HG03565 (cell line): ENCODE data around the gene LRP11.
"Not testable (repeated sequence)": the region's sequence is repeated elsewhere in the genome, so short reads cannot be mapped to it uniquely, and the experiment has no call there.

ENCODE experiments used
- ATAC-seq: cut with Tn5 transposase; IDR thresholded peaks from one replicate; pipeline ENCODE4 v1.9.1; 2021; ENCODE audit warnings: mild to moderate bottlenecking, moderate library complexity; ENCODE audit not compliant: unreplicated experiment

Gene LRP11, protein sequence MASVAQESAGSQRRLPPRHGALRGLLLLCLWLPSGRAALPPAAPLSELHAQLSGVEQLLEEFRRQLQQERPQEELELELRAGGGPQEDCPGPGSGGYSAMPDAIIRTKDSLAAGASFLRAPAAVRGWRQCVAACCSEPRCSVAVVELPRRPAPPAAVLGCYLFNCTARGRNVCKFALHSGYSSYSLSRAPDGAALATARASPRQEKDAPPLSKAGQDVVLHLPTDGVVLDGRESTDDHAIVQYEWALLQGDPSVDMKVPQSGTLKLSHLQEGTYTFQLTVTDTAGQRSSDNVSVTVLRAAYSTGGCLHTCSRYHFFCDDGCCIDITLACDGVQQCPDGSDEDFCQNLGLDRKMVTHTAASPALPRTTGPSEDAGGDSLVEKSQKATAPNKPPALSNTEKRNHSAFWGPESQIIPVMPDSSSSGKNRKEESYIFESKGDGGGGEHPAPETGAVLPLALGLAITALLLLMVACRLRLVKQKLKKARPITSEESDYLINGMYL

DNA sequence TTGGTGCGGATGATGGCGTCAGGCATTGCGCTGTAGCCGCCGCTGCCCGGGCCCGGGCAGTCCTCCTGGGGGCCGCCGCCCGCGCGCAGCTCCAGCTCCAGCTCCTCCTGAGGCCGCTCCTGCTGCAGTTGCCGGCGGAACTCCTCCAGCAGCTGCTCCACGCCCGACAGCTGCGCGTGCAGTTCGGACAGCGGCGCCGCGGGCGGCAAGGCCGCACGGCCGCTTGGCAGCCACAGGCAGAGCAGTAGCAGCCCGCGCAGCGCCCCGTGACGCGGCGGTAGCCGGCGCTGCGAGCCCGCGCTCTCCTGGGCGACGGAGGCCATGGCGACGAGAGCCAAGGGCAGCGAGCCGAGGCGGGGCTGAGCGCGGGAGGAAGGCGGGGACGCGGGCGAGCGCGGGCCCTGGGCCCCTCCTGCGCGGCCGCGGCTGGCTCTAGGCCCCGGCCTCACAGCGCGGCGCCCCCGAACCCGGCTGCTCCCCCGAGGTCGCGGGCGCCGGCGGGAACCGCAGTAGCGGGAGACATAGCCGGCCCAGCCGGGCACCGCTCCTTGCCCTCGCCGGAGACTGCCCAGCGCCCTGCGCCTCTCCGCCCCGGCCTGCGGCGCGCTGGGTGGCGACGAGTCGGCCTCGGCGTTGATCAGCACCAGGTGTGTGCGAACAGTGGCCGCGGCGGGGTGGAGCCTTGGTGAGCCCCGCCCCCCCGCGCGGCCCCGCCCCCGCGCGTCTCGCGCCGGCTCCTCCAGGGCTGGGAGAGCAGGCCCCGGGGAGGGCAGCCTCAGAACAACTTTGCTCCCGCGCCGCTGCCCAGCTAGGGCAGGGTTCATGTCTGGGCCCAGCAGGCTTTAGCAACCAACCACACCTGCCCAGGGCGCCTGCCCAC is at the start of gene LRP11:
LRP11 (minus strand) TSS at position 662 of the 880 bp plus-strand sequence; CDS start at position 323, 339 bp downstream.
- ATAC-seq, result peak; percentile 77

DNA sequence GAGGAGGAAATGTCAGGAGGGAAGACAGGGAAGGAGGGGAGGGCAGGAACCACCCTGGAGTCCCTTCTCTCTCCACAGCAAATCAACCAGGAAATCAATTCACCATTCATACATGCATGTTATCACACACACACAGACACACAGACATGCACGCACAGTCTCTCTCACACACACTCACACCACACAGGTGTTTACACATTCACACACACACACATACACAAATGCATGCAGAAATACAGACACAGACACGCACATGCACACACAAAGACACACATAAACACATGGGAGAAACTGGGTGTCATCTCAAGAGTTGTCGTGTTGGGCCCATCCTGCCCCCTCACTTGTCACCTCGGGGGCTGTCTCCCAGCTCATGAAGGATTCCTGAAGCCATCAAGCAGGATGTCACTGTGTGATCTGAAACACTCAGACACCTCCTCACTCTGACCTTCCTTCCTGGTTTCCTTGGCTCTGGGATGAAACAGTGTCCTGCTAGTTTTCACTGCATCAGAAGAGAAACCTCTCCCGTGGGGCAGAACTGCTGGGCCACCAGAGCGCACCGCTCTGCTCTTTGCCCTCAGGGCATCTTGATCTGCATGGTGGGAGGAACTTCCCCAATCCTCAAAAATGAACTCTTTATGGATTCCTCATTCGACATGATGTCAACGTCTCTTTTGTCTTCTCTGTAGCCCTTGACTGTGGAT is 49.5 kb upstream of the LRP11 start:
- ATAC-seq, result no peak

DNA sequence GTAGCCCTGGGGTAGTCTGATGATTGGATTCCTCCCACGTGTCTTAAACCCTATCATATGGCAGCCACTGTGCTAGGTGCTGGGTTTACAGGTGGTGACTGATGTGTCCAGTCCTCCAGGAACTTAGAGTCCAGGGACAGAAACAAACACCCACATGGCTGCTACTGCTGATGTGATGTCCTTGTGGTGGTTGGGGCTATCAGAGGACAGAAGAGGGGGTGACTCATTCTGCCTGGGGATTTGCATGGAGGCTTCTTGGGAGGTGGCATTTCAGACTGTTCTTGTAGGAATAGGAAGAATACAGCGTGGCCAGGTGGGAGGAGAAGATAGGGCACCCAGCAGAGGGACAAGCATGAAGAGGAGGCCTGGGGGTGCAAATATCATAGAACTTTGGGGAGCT is 48.9 kb upstream of the LRP11 start:
- no peak for ATAC-seq

DNA sequence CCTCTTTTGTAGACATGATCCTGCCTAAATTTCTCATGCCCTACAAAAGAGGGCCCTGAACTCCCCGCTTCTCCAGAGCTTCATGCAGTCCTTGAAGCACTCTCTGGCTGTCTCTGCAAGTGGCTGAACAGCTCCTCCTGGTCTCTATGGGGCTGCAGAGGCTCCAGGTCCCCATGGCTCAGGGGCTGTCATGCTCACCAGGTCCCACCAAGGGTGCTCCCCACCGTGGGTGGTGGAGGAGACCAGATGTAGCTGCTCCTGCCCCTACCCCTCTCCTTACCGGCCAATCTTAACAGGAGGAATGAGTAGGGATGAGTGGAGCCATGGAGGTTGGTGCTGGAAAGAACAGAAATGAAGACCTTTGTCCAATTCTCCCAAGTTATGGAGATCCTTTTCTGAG is 48.5 kb upstream of the LRP11 start:
- ATAC-seq, result not testable (repeated sequence)

DNA sequence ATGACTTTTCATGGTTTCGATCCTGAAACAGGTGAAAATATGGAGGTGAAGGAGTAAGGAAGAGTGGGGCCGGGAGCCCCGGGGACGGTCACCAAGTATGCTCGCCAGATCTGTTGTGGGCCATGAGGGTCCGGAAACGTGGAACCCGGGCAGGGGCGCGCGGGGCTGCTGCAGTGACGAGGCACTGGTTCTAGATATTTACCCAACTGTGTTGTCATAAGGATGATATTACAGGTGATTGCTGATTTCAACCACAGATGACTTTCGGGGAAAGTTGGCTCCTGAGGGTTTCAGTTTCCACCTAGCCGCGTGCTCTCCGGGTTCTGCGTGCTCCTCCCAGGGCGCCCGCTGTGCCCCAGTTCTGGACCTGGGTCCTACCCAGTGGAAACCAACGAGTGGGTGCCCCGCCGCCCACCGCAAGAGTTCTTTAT is 46.6 kb upstream of the LRP11 start:
- no peak for ATAC-seq

DNA sequence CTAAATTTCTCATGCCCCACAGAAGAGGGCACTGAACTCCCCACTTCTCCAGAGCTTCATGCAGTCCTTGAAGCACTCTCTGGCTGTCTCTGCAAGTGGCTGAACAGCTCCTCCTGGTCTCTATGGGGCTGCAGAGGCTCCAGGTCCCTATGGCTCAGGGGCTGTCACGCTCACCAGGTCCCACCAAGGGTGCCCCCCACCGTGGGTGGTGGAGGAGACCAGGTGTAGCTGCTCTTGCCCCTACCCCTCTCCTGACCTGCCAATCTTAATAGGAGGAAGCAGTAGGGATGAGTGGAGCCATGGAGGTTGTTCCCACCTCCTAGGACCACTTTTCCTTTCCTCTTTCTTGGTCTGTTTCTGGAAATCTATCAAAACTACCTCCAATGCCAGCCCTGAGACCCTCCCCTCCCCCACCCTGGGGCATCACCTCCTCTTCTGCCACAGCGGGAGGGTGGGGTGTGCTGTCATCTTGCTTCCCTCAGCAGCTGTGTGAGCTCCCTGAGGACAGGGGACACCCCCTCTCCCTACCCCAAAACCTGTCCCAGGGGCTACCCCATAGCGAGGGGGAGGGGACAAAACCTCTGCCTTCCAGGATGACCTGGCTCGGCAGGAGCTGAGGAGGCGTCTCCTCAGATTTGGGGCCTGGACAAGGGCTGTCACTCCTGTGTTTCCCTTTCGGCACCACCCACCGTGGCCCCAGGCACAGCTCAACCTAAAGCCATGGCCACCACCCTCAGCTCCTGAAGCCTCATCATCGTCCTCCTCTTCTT is 45.7 kb upstream of the LRP11 start:
- no peak for ATAC-seq

DNA sequence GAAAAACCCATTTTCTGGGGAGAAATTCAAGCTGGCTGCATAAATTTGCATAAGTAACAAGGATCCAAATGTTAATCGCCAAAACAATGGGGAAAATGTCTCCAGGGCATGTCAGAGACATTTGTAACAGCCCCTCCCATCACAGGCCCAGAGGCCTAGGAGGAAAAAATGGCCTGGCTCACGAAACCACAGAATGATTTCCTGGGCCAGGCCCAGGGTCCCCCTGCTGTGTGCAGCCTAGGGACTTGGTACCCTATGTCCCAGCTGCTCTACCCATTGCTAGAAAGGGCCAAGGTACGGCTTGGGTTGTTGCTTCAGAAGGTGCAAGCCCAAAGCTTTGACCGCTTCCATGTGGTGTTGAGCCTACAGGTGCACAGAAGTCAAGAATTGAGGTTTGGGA is 44.3 kb upstream of the LRP11 start:
- not testable (repeated sequence) for ATAC-seq

DNA sequence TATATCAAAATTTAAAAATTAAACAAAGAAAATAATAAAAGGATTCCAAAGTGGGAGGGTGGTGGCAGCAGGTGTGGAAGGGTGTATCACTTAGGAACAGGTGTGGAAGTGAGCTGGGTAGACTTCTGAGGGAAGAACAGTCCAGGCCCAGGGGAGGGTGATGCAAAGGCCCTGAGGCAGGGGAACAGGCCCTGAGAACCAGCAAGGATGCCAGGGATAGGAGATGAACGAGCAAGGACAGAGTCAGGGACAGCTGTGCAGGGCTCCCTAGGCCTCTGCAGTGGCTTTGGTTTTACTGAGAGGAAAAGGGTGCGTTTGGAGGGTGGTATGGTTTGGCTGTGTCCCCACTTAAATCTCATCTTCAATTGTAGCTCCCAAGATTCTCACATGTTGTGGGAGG is 43.2 kb upstream of the LRP11 start:
- no peak for ATAC-seq

DNA sequence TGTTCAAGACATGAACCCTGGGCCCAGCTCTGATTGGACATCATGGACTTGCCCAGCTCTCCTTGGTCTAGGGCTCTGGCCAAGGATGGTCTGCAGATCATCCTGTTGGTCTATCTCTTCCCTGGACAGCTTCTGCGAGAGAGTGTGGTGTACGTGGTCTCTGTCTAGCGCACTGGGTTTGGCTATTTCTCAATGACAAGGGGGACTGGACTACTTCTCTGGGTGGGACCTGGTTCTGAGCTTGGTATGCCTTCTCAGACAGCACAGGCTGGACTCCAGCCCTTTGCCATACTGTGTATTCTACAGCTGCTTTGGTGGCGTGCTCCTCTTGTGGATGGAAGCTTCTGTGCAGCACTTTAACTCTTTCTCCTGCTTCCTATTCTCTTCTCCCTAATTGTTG is 42.2 kb upstream of the LRP11 start:
- ATAC-seq, result no peak

DNA sequence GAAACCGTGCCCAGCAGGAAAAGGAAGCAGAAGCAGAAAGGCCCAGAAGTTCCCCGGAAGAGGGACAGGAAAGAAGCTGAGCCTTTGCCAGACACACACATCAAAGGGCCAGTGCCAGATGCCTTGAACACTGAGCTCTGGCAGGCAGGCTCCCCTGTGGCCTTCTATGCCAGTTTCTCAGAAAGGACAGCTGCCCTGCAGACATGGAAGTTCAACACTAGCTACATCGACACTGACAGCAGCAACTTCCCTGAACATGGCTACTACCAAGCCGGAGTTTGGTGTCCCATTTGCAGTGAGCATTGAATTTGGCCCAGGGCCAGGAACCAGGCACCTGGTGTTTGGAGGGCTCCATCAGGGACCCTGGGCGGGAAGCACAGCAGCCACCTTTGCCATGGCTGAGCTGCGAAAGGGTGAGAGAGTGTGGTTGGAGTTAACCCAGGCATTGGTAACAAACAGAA is 41.8 kb upstream of the LRP11 start:
- ATAC-seq, result no peak

DNA sequence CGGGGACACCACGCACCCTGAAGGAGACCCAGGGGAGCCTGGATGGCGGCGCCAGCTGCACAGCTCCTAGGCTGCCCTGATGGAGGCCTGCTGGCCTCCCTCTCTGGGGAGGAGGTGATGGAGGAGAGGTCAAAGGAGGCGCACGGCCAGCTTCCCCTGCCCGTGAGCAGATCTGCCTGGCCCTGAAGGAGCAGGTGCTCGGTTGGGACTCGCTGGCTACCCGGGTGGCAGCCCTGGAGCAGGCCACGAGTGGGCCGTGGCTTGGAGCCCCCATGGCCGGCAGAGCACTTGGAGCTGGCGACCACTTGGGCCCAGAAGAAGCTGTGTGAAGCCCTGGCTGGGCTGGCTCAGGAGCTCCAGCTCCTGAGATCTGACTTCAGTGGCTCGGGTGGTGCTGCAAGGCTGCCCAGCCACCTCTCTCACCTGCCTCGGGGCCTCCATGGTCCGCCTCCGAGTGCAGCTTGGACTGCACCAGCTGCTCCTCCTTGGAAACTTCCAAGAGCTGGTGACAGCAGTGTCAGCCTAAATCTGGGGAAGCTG is 41.3 kb upstream of the LRP11 start:
- ATAC-seq, result no peak

DNA sequence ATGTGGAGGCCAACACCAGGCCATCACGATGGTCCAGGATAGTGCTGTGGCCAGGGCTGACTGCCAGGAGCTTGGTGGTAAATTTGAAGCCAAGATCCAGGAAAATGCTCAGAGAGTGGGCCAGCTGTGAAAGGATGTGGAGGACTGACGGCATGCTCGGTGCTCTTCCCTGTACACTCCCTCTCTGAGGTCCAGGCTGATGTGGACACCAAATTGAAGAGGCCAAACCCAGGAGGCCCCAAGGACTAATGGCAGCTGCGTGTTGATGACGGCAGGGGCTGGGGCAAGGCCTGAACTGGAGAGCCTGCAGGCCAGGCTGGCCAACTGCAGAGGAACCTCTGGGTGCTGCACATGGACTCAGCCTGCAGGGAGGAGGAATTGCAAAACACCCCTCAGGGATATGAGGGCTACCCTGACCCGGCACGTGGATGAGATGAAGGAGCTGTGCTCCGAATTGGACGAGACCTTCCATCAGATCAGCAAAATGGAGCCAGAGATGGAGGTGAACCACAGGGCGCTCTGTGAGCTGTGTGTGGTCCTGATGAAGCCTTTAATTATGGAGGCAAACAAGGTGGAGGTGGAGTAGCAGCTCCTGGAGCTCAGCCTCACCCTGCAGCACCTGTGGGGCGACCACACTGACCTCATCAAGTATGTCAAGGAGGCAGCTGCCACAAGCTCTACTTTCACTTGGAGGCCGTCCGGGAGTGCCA is 40.7 kb upstream of the LRP11 start:
- no peak for ATAC-seq

DNA sequence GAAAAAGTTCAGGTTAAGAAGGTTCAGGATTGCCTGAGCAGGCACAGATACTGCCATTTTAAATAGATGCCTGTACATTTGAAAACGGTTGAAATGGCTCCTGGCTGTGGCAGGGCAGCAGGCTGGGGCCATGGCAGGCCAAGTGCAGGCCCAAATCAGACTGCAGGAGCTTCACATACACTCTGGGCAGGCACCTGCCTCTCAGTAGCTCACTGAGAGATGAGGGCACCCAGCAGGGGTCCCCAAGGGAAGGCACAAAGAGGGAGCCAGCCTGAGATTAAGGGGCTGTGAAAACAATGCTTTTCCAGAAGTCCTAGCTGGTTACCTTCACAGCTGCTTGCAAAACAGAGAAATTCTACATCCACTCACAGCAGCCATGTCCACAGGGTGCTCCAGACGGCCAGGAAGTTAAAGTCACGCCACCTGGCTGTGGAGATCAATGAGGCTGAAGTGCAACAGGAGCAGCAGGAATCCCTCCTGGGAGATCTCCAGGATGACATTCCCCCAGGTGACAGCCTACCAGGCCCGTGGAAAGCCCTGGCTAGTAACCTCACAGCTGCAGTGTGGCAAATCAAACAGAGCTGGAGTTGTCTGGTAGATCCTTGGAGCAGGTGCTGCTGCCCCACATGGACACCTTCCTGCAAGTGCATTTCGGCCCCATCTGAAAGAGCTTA is 39.9 kb upstream of the LRP11 start:
- ATAC-seq, result no peak

DNA sequence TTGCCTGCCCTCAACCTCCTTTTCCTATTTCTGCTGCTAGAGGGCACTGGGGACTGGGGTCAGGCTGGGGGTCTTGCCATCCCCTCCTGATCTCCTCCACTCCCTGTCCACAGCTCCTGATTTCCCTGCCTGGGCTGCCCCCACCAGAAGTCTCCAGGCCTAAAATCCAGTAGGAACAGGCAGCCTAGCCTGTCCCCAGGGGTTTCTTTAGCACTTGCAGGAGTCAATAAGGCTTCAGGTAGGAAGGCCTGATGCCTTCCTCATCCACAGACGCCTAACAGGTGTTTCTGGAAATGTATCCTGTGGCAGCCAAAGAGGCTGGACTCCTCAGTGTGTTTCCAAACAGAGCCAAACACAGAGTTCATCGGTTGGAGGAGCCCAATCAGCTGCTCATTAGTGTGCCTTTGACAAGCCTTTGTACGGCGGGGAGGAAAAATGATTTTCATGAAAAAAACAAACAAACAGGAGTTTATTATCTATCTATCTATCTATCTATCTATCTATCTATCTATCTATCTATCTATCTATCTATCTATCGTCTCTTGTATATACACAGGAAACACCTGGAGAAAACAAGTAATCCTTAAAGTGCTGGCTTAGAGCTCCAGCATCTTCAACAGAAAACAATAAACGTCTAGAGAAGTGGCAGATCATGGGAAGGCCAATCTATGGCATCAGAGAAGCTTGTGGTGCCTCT is 37.4 kb upstream of the LRP11 start:
- no peak for ATAC-seq

DNA sequence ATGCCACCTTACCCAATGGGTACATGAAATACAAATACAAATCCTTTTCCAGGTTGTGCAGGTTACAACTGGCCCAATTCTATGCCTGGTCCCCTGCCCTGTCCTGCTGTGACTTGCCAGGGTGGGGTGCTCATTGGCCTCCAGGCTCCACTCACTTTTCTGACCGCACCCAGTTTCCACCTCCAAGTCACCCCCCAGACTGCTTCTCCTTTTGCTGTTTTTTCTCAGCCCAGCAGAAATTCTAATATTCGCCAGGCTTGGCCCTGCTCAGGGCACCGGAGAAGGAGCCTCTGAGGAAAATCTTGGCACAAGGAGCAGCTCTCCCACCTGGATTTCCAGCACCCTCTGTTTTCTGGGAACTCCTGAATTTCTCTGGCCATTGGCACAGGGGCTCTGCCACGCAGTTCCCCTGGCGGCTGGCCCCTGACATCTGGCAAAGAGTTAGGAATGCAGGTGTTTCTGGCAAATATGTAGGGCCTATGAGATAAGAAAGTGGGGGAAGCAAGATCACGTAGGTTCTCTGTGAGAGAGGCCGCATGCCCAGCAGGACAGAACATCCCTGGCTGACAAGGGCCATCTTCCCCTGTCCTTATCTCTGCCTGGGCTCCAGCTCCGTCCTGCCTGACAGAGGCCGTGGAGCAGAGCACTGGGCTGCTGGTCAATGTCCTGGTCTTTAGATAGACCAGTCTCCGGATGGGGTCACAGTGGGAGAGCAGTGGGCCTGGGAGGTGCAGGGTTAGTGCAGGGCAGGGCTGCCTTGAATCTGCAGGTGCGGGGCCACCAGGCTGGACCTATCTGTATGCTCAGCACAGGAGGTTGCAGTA is 36.7 kb upstream of the LRP11 start:
- no peak for ATAC-seq

DNA sequence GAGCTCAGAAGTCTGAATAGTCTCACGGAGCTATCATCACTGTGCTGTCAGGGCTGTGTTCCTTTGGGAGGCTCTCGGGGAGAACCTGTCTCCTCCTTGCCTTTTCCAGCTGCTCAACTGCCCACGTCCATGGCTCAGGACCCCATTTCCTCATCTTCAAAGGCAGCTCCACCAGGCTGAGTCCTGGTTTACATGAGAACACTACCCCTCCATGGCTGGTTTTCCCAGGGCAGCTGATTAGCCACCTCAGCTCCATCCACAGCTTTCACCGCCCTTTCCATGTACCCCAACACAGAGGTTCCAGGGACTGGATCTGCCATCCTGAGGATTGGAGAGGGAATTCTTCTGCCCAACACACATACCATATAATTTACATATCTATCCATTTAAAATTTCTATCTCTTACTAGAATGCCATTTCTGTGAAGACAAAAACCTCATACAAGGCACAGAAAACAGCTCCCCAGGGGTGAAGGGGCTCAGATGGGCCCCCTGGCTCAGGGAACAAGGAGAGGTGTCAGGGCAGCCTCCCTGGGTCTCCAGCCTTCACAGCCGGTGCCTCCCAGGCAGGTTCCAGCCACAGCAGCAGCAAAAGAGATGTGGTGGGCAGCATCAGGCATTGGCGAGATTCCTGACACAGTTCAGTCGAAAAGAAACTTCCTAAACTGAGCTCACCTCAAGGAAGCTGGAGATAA is 35.9 kb upstream of the LRP11 start:
- ATAC-seq, result no peak

DNA sequence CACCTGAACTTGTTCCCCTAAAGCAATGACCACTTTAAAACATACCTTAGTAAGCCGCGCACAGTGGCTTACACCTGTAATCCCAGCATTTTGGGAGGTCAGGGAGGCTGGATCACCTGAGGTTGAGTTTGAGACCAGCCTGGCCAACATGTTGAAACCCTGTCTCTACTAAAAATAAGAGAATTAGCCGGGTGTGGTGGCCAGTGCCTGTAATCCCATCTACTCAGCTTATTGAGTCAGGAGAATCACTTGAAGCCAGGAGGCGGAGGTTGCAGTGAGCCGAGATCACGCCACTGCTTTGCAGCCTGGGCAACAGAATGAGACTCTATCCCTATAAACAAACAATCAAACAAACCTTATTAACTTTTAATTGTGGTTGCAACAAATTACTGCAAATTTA is 35.3 kb upstream of the LRP11 start:
- no peak for ATAC-seq
